ENCODE data around the gene MSANTD1.

MSANTD1 gene

DNA sequence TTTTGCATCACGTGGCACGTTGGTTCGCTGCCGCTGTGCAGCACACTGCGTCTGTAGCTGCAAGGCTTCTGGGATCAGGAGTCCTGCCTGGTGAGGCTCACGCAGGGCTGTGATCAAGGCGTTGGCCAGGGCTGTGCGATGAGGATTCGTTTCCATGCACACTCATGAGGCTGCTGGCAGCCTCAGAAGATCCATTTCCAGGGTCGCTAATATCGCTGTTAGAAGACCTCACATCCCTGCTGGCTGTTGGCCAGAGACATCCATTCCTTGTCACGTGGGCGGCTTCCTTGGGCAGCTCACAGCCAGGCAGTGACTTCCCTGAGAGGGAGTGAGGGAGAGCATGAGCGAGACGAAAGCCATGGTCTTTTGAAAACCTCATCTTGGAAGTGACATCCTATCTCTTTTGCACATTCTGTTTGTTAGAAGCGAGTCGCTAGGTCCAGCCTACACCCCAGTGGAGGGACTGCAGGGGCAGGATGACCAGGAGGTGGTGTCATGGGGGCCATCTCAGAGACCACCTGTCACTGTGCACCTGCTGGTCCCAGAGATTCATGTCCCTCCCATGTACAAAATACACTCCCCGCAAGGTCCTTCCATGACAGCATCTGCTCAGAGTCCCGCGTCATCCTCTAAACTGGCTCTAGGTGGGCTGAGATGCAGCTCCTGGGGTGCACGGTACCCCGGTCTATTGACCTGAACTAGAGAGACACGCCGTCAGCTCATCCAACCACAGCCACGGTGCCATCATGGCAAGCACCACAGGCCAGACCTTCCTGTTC lies 56.1 kb downstream of the MSANTD1 start:
- DNase-seq = no peak

DNA sequence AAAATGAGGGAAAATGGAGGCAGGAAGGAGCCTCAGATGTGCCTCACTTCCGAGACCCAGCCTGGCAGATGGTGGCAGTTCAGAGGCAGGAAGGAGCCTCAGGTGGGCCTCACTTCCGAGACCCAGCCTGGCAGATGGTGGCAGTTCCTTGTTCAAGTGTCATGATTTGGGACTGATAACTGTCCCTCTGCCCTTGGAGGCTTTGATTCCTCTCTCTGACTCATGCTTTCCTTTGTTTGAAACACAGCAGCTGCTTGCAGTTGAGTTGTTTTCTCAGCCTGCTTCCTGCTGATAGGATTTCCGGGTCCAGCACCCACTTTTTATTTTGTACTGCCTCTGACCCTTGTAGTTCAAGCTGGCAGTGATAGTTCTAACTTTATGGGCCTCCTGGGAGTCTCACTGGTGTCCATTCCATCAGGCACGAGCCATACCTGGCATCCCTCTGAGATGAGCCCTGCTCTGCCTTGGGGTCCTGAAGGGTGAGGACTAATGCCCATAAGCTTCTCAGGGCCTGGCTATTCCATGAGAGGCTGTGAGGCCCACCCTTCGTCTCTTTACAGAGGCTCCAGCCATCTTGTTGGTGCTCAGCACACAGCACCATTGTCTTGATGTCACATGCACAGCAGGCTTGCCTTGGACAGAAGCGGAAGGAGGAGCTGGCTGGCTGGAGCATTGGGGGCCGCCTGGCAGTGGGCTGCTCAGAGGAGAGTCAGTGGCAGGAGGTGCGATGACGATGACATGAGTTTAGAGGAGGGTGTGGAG lies 56.8 kb downstream of the MSANTD1 start:
- peak; percentile 72 for DNase-seq
